Measurements from ENCODE around the gene SUN5. TPM values are rescaled to one million over a fixed set of nuclear protein-coding genes. Genes with fewer than 3 reads are reported as not detected.

Gene SUN5
- total RNA-seq, 1 experiment from 2014 or later, result not detected

DNA sequence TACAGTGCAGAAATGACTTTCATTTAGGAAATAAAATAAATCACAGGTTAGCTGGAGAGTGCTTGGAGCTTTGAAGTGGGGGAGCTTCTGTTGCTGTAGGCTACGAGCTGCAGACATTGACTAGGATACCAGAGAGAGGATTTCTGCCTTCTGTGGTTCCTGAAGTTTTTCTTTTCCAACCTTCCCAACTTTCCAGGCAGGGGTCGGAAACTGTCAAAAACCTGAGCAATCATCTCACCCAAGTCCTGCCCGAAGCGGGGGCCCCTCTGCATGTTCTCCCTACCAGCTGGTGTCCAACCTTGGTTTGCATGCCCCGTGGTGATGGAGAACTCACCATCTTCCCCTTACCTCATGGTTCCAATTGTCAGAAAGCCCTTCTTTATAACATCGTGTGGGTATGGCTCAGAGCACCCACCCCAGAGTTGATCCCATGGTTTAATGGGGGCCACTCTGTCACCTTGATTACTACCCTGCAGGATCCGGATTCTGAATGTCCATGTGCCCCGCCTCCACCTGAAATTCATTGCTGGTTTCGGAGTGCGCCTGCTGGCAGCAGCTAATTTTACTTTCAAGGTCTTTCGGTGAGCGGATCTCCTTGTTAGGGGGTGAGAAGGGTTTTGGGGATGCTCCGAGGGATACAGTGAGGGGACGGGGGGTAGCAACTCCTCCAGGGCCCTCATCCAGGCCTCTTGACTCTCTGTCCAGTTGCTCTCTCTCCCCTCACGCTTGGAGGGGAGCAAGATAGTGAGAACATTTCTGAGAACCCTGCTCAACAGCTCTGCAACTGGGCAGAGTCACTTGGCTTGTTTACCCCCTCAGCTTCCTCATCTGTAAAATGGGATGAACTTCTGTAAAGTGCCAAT is 8.3 kb upstream of the SUN5 start:
- no peaks in the 10 kb centered on the region for H3K27me3 ChIP-seq (ENCODE audit: insufficient read depth, low read length)
- no peak overlapping the region for H4K8ac ChIP-seq (replicated peaks; ENCODE audit: insufficient read length, low read depth, low read length)
- Mint-ChIP-seq H3K27ac (peak overlapping the region in 1 of 3 experiments; percentile 53; a peak in 1 of 7 replicates), H3K9me3 (no peaks in the 10 kb centered on the region), H3K4me1 (peaks cover 21 to 23% of the 10 kb centered on the region in 2 experiments), H3K36me3 (ENCODE audit: insufficient read depth in 1 of 3, low read depth in 3 of 3) (no peaks in the 10 kb centered on the region), H3K27me3 (ENCODE audit: low read depth) (peaks cover 17% of the 10 kb centered on the region), H3K4me3 (no peak overlapping the region)
- no peak overlapping the region for H2BK5ac ChIP-seq (ENCODE audit: insufficient read length, low read length)
- H3K27ac ChIP-seq (ENCODE audit: insufficient read length, low read depth, low read length), result no peak overlapping the region
- no peak overlapping the region for H2BK12ac ChIP-seq (ENCODE audit: insufficient read length, low read depth, low read length)
- DNase-seq, result no peak
- H4K91ac ChIP-seq (ENCODE audit: insufficient read length, low read depth, low read length), result no peak overlapping the region
- no peak overlapping the region for H3K14ac ChIP-seq (ENCODE audit: insufficient read depth, low read length)
- no peak overlapping the region for H3K4ac ChIP-seq (ENCODE audit: low read depth, low read length)
- no peak overlapping the region for H4K5ac ChIP-seq (ENCODE audit: insufficient read length, low read depth, low read length)
- H2AFZ ChIP-seq (ENCODE audit: low read length), result no peak overlapping the region
- no peak overlapping the region for H3K18ac ChIP-seq (ENCODE audit: insufficient read length, low read depth, low read length)
- no peak overlapping the region for H3K23ac ChIP-seq (ENCODE audit: insufficient read length, low read depth, low read length)
- WGBS (ENCODE audit: extremely low coverage, insufficient read length, low lambda C conversion rate), result no CpG with 5 or more reads among the region's 15 CpGs
- no peak overlapping the region for H3K4me2 ChIP-seq (ENCODE audit: insufficient read depth, insufficient read length, low read length)
- H3K79me1 ChIP-seq (ENCODE audit: insufficient read depth, low read depth, low read length, poor library complexity, severe bottlenecking), result no peaks in the 10 kb centered on the region
- H2BK15ac ChIP-seq (ENCODE audit: low read depth, low read length), result no peak overlapping the region
- no peaks in the 10 kb centered on the region for H3K79me2 ChIP-seq (ENCODE audit: insufficient read depth, low read length)
- H3K56ac ChIP-seq (ENCODE audit: insufficient read length, low read depth, low read length), result no peak overlapping the region
- no peak overlapping the region for H2BK20ac ChIP-seq (ENCODE audit: low read depth, low read length, poor library complexity, severe bottlenecking)
- H3K9ac ChIP-seq (ENCODE audit: extremely low read depth, insufficient read length, low read length), result no peak overlapping the region
- no peak overlapping the region for H2BK120ac ChIP-seq (ENCODE audit: low read depth, low read length, poor library complexity, severe bottlenecking)
- H2AK5ac ChIP-seq (ENCODE audit: insufficient read length, low read length), result no peak overlapping the region
- no peaks in the 10 kb centered on the region for H3K23me2 ChIP-seq (ENCODE audit: insufficient read length, low read depth, low read length, poor library complexity, severe bottlenecking)
- no peaks in the 10 kb centered on the region for H3K4me1 ChIP-seq (ENCODE audit: insufficient read depth, low read length)
- no peaks in the 10 kb centered on the region for H3K9me3 ChIP-seq (ENCODE audit: control insufficient read depth, low read depth, low read length)
- no peak for TF ChIP-seq CTCF (conservative IDR thresholded peaks at IDR 0.05)
- H3T11ph ChIP-seq (ENCODE audit: low read length), result no peak overlapping the region
- no peaks in the 10 kb centered on the region for H4K20me1 ChIP-seq (ENCODE audit: control insufficient read depth, insufficient read depth, insufficient read length)
